K562 (cell line): ENCODE results near the gene ALKBH8.

Experiments used
- CHCHD3 ChIP-seq: fragments of 250-450 bp; sonication (Bioruptor Pico); IDR thresholded peaks from 2 replicates; pipeline ENCODE4 v2.1.2; 2022; ENCODE audit warnings: mild to moderate bottlenecking
- ERF ChIP-seq: fragments of 450-650 bp; formaldehyde crosslinking; IDR thresholded peaks from 2 replicates; pipeline ENCODE4 v1.4.0; 2020; ENCODE audit warnings: mild to moderate bottlenecking, mixed read lengths
- MTA2 ChIP-seq: fragments of 450-650 bp; IDR thresholded peaks from 2 replicates; pipeline ENCODE4 v1.6.1; 2016; ENCODE audit warnings: low read depth
- ZNF449 ChIP-seq: fragments of 250-450 bp; sonication (Bioruptor Pico); IDR thresholded peaks from 2 replicates; pipeline ENCODE4 v1.8.0; 2022; ENCODE audit warnings: moderate library complexity, mild to moderate bottlenecking, inconsistent platforms
- ZNF696 ChIP-seq: fragments of 250-450 bp; sonication (Bioruptor Pico); conservative IDR thresholded peaks from 2 replicates; pipeline ENCODE4 v1.4.0; 2020; ENCODE audit warnings: mild to moderate bottlenecking, moderate library complexity

- TF ChIP-seq ZNF449 (CRISPR knock-in tag) (no peak), ERF (no peak), CHCHD3 (no peak), MTA2 (no peak), ZNF696 (no peak)
Measured at GRCh38 chr11:107567739-107568335, 2.3 kb upstream of the ALKBH8 start.
